Tibial artery (tissue), 4 donors: ENCODE results near the gene DISP3.

Source experiments
- DNase-seq, 2 donors: peaks; one replicate each; pipeline ENCODE4 v3.0.0-alpha.2; 2019
- H3K27ac ChIP-seq, 2 donors: fragments of 200-600 bp; sonication (generic) in 1 of 2; 1 replicate in 1 of 2; 2 replicates in 1 of 2; pipeline ENCODE4 v1.5.1; 2018 to 2019; ENCODE audit warnings: mild to moderate bottlenecking in 1 of 2
- H3K27me3 ChIP-seq, 2 donors: fragments of 200-600 bp; sonication (generic) in 1 of 2; one replicate each; pipeline versions ENCODE4 v1.5.1 to v1.6.0; 2016 to 2019
- H3K36me3 ChIP-seq, 3 donors: fragments of 200-600 bp; sonication (generic) in 2 of 3; one replicate each; pipeline ENCODE4 v1.5.1; 2016 to 2019; ENCODE audit warnings: mild to moderate bottlenecking in 2 of 3
- H3K4me1 ChIP-seq, 4 donors: fragments of 200-600 bp; sonication (generic) in 2 of 4; 1 replicate in 3 of 4; 2 replicates in 1 of 4; pipeline ENCODE4 v1.5.1; 2016 to 2019
- H3K4me3 ChIP-seq, 2 donors: fragments of 200-600 bp; sonication (generic) in 1 of 2; 1 replicate in 1 of 2; 2 replicates in 1 of 2; pipeline ENCODE4 v1.5.1; 2018 to 2019; ENCODE audit warnings: mild to moderate bottlenecking in 2 of 2
- H3K9me3 ChIP-seq, 3 donors: fragments of 200-600 bp; sonication (generic) in 1 of 3; one replicate each; pipeline ENCODE4 v1.5.1; 2016 to 2019
- intact Hi-C: fragments of 100-400 bp; cut with DNase I; formaldehyde crosslinking; loops from one replicate; pipeline ENCODE4 v1.15.0; 2023; ENCODE audit warnings: low total_unique reads
- TF ChIP-seq, protein P1 (sequence below), 2 experiments: fragments of 200-600 bp in 1 of 2; fragments of 450-650 bp in 1 of 2; IDR thresholded peaks; one replicate each; pipeline ENCODE4 v1.5.1; 2017 to 2019; ENCODE audit warnings: antibody characterized with exemption in 2 of 2, mild to moderate bottlenecking in 1 of 2, moderate library complexity in 1 of 2

DISP3 gene

DNA sequence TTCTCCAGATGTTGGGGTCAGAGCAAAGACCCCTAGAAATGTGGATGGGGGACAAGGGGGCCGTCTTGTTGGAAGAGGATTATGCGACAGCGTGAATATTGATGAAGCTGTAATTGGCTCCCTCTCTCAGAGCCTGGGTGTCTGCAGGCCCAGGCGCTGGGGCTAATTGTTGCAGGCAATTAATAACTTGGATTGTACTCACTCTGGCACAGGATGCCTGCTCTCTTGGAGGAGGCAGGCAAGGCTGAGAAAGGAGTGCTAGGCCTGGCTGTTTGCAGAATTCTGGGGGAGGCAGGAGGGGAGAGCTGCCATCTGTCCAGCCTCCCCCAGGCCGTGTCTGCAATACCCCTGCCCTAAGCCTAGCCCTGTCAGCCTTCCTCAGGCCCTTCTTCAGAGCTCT, 4.1 kb upstream of the DISP3 start:
- H3K4me1 ChIP-seq, result peaks cover 0 to 17% (median 4%) of the 10 kb centered on the region in 4 donors
- TF ChIP-seq, protein P1, sequence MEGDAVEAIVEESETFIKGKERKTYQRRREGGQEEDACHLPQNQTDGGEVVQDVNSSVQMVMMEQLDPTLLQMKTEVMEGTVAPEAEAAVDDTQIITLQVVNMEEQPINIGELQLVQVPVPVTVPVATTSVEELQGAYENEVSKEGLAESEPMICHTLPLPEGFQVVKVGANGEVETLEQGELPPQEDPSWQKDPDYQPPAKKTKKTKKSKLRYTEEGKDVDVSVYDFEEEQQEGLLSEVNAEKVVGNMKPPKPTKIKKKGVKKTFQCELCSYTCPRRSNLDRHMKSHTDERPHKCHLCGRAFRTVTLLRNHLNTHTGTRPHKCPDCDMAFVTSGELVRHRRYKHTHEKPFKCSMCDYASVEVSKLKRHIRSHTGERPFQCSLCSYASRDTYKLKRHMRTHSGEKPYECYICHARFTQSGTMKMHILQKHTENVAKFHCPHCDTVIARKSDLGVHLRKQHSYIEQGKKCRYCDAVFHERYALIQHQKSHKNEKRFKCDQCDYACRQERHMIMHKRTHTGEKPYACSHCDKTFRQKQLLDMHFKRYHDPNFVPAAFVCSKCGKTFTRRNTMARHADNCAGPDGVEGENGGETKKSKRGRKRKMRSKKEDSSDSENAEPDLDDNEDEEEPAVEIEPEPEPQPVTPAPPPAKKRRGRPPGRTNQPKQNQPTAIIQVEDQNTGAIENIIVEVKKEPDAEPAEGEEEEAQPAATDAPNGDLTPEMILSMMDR (IDR thresholded peaks at IDR 0.05), result no peak
- H3K9me3 ChIP-seq, result no peaks in the 10 kb centered on the region
- H3K36me3 ChIP-seq, result no peaks in the 10 kb centered on the region
- intact Hi-C loops, result no loop called here
- peaks cover 0 to 64% of the 10 kb centered on the region in 2 donors for H3K27me3 ChIP-seq
- H3K27ac ChIP-seq, result no peak overlapping the region
- H3K4me3 ChIP-seq, result no peak overlapping the region
- no peak for DNase-seq

DNA sequence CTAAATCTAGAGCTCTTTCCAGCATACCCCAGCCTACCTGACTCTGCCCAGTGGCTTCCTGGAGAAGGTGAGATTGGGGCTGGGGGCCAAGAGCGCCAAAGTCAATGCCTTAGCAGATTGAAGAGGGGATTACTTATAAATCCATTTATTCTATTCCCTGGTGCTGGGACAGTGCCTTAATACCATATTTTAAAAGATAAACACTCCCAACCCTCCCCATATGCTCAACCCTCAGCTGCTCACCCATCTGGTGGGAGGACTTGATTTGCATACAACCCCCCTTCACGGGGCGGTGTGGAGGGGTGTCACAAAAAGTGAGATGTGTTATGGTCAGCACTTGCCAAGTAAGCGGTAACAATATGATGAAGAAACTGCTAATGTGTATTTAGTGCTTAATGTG, 3.2 kb upstream of the DISP3 start:
- Histone ChIP-seq H3K9me3 (no peaks in the 10 kb centered on the region), H3K36me3 (no peaks in the 10 kb centered on the region), H3K27me3 (peaks cover 0 to 73% of the 10 kb centered on the region in 2 donors), H3K27ac (no peak overlapping the region), H3K4me3 (no peak overlapping the region), H3K4me1 (peaks cover 0 to 19% (median 4%) of the 10 kb centered on the region in 4 donors)
- no peak for DNase-seq
- TF ChIP-seq, protein P1 (IDR thresholded peaks at IDR 0.05), result no peak
- intact Hi-C loops, result no loop called here

DNA sequence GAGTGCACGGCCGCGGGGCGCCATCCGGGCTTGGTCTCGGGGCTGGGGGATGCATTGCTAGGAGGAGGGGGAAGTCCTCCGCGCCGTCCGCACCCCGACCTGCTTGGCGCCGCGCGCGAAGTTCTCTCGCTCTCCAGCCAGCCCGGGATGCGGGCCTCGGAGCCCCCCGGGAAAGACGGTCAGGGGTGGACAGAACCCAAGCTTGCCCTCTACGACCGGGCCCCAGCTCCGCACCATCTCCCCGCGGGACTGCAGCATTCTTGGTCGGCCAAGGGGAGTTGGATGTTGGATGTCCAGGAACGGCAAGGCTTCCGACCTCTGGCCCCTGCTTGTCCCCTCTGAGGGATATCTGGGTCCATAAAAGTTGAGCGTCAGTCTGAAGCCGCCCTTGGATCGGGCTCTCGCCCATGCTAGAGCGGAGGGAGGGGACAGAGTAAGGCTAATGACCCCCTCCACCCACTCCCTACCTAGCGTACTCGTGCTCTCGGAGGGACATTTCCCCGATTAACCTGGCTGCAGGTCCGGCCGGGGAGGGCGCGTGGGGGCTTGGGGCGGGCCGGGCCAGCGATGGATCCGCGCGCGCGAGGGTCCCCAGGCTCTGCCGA, 522 bp downstream of the DISP3 start:
- H3K4me3 ChIP-seq, result peak overlapping the region; percentile 21 to 43
- intact Hi-C loops, result no loop called here
- no peaks in the 10 kb centered on the region for H3K9me3 ChIP-seq
- DNase-seq, result no peak
- H3K4me1 ChIP-seq, result peaks cover 0 to 19% (median 4%) of the 10 kb centered on the region in 4 donors
- H3K27me3 ChIP-seq, result peaks cover 0 to 99% of the 10 kb centered on the region in 2 donors
- H3K27ac ChIP-seq, result no peak overlapping the region
- no peaks in the 10 kb centered on the region for H3K36me3 ChIP-seq
- TF ChIP-seq, protein P1 (IDR thresholded peaks at IDR 0.05), result no peak

DNA sequence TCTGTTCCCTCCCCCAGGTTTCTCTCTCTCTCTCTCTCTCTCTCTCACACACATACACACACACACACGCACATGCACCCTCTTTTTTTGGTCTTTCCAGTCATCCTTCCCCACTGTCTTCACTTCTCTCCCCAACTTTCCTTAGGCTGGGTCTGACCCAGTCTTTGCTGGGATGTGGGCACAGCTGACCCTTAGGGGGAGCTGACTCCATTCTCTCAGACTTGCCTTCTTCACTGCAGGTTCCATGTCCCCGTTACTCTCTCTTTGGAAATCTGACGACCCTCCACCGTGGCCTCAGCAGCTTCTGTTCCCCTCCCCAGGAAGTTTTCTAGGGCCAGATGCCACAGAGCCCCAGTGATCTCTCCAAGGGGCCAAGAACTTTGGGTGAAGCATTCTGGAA, 2.1 kb downstream of the DISP3 start:
- Histone ChIP-seq H3K9me3 (no peaks in the 10 kb centered on the region), H3K4me3 (no peak overlapping the region), H3K4me1 (peaks cover 0 to 19% (median 4%) of the 10 kb centered on the region in 4 donors), H3K36me3 (no peaks in the 10 kb centered on the region), H3K27ac (no peak overlapping the region), H3K27me3 (peaks cover 0 to 99% of the 10 kb centered on the region in 2 donors)
- TF ChIP-seq, protein P1 (IDR thresholded peaks at IDR 0.05), result no peak
- DNase-seq, result no peak
- intact Hi-C loops, result no loop called here

DNA sequence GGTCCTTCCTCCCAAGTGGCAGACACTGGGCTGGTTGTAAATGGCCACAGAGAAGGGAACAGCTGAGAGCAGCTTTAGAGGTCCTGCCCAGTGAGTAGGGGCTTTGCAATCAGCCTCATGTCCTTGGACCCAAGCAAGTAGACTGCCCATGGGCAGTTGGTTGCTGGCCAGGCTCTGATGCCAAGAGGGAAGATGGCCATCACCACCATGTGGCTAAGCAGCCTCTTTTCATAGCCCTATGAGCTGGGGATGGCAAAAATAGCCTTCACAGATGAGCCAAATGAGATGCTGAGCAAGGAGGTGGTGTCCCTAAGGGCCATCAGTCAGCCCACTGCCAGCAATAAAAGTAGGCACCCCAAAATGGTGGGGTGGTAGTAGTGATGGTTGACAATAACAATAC, 3.2 kb downstream of the DISP3 start:
- Histone ChIP-seq H3K27me3 (peaks cover 0 to 100% of the 10 kb centered on the region in 2 donors), H3K27ac (no peak overlapping the region), H3K4me3 (no peak overlapping the region)

More for the DNA sequence above, 3.2 kb downstream of the DISP3 start:
- no peaks in the 10 kb centered on the region for H3K36me3 ChIP-seq
- no peak for DNase-seq
- peaks cover 0 to 19% (median 4%) of the 10 kb centered on the region in 4 donors for H3K4me1 ChIP-seq
- no peaks in the 10 kb centered on the region for H3K9me3 ChIP-seq
- intact Hi-C loops, result no loop called here
- TF ChIP-seq, protein P1 (IDR thresholded peaks at IDR 0.05), result no peak
